SU-DHL-6 (cell line): ENCODE results near the gene FBXL3.

Experiments used
- EZH2phosphoT487 ChIP-seq: fragments of 200-600 bp; sonication (generic), shearing (Covaris generic); conservative IDR thresholded peaks from 2 replicates; pipeline ENCODE4 v1.6.1; 2018; ENCODE audit warnings: mild to moderate bottlenecking, antibody characterized with exemption, low read length, moderate library complexity, mixed read lengths
- TF ChIP-seq, protein P1 (sequence below): fragments of 200-600 bp; sonication (generic); IDR thresholded peaks from one replicate; pipeline ENCODE4 v1.5.1; 2017; ENCODE audit warnings: antibody characterized with exemption, mild to moderate bottlenecking, low read length, moderate library complexity; ENCODE audit not compliant: insufficient read depth, poor library complexity, severe bottlenecking

DNA sequence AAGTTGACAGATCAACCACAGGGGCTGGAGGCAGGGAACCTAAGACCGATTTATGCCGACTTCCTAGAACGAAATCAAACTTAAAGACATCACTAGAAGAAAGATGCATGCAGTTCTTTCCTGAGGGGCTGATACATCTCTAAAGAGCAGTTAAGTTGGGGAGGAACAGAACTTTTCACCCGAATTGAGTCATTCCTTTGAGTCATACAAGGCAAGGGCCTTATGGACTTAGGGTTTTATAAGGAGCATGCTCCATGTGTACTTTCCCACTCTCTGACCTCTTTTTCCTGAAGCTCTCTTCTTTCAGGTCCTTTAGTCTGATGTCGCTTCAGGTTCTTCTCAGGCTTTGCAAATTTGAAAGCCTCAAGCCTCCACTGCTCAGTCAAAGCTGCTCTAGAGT lies 7.9 kb upstream of the FBXL3 start:
- TF ChIP-seq, protein P1, sequence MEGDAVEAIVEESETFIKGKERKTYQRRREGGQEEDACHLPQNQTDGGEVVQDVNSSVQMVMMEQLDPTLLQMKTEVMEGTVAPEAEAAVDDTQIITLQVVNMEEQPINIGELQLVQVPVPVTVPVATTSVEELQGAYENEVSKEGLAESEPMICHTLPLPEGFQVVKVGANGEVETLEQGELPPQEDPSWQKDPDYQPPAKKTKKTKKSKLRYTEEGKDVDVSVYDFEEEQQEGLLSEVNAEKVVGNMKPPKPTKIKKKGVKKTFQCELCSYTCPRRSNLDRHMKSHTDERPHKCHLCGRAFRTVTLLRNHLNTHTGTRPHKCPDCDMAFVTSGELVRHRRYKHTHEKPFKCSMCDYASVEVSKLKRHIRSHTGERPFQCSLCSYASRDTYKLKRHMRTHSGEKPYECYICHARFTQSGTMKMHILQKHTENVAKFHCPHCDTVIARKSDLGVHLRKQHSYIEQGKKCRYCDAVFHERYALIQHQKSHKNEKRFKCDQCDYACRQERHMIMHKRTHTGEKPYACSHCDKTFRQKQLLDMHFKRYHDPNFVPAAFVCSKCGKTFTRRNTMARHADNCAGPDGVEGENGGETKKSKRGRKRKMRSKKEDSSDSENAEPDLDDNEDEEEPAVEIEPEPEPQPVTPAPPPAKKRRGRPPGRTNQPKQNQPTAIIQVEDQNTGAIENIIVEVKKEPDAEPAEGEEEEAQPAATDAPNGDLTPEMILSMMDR = no peak
- TF ChIP-seq EZH2phosphoT487 = no peak
